Astrocyte (in vitro differentiated cells and primary cell): Measurements from ENCODE around the gene ARSK. TPM values are rescaled to one million over a fixed set of nuclear protein-coding genes. Genes with fewer than 3 reads are reported as not detected.

Source experiments
- DNase-seq: peaks from one replicate; pipeline ENCODE4 v3.0.0-alpha.2; 2010; ENCODE audit warnings: low read depth
- FAIRE-seq: peaks from 2 replicates; lab custom pipeline; 2011; peaks lifted over from hg19 to GRCh38; lab: Jason Lieb, UNC
- H2AFZ ChIP-seq: 2 replicates; pipeline ENCODE4 v1.6.0; 2012; ENCODE audit warnings: low read depth, low read length, inconsistent platforms
- H3K27ac ChIP-seq: 2 replicates; pipeline ENCODE4 v1.5.1; 2011; ENCODE audit warnings: low read depth, low read length, inconsistent platforms
- H3K27me3 ChIP-seq: 2 replicates; pipeline ENCODE4 v1.6.0; 2011; ENCODE audit warnings: low read length, inconsistent platforms; ENCODE audit not compliant: insufficient read depth
- H3K36me3 ChIP-seq: 2 replicates; pipeline ENCODE4 v1.5.1; 2011; ENCODE audit warnings: low read length, inconsistent platforms; ENCODE audit not compliant: insufficient read depth
- H3K4me1 ChIP-seq: 2 replicates; pipeline ENCODE4 v1.5.1; 2011; ENCODE audit warnings: low read length, inconsistent platforms; ENCODE audit not compliant: insufficient read depth
- H3K4me2 ChIP-seq: 2 replicates; pipeline ENCODE4 v1.6.0; 2012; ENCODE audit warnings: low read length, inconsistent platforms
- H3K4me3 ChIP-seq: 2 replicates; pipeline ENCODE4 v1.5.1; 2011; ENCODE audit warnings: low read depth, mild to moderate bottlenecking, low read length, inconsistent platforms; ENCODE audit not compliant: insufficient read depth
- H3K79me2 ChIP-seq: 2 replicates; pipeline ENCODE4 v1.6.0; 2012; ENCODE audit warnings: mild to moderate bottlenecking, low read length, inconsistent platforms; ENCODE audit not compliant: insufficient read depth
- H3K9ac ChIP-seq: 2 replicates; pipeline ENCODE4 v1.6.0; 2012; ENCODE audit warnings: mild to moderate bottlenecking, low read length, inconsistent platforms
- H3K9me3 ChIP-seq: 2 replicates; pipeline ENCODE4 v1.5.1; 2012; ENCODE audit warnings: low read depth, mild to moderate bottlenecking, low read length, inconsistent platforms; ENCODE audit not compliant: insufficient read depth
- H4K20me1 ChIP-seq: 2 replicates; pipeline ENCODE4 v1.6.0; 2012; ENCODE audit warnings: low read length, inconsistent platforms; ENCODE audit not compliant: insufficient read depth
- H3K27ac Mint-ChIP-seq: one replicate; pipeline ENCODE4 v1.8.0; 2021; ENCODE audit warnings: mild to moderate bottlenecking, mixed read lengths; ENCODE audit not compliant: unreplicated experiment
- H3K27me3 Mint-ChIP-seq: one replicate; pipeline ENCODE4 v1.8.0; 2021; ENCODE audit warnings: low read depth, mixed read lengths; ENCODE audit not compliant: unreplicated experiment
- H3K36me3 Mint-ChIP-seq: one replicate; pipeline ENCODE4 v1.8.0; 2021; ENCODE audit warnings: low read depth, mixed read lengths; ENCODE audit not compliant: unreplicated experiment
- H3K4me1 Mint-ChIP-seq: one replicate; pipeline ENCODE4 v1.8.0; 2021; ENCODE audit warnings: low read depth, mixed read lengths; ENCODE audit not compliant: unreplicated experiment
- H3K4me3 Mint-ChIP-seq: one replicate; pipeline ENCODE4 v1.8.0; 2021; ENCODE audit warnings: mild to moderate bottlenecking, moderate library complexity, mixed read lengths; ENCODE audit not compliant: unreplicated experiment
- H3K9me3 Mint-ChIP-seq: one replicate; pipeline ENCODE4 v1.8.0; 2021; ENCODE audit warnings: mild to moderate bottlenecking, mixed read lengths; ENCODE audit not compliant: unreplicated experiment
- EZH2 ChIP-seq: IDR thresholded peaks from 2 replicates; pipeline ENCODE4 v1.6.1; 2012; ENCODE audit warnings: mild to moderate bottlenecking, low read length, inconsistent platforms; ENCODE audit not compliant: insufficient read depth
- total RNA-seq: library from RNA; stranded (reverse); gene quantifications from 2 replicates; pipeline ENCODE4 v1.2.1, GENCODE V29; 2021
- TF ChIP-seq, protein P1 (sequence below): IDR thresholded peaks from 2 replicates; pipeline ENCODE4 v1.5.1; 2011; ENCODE audit warnings: low read depth, mild to moderate bottlenecking, inconsistent platforms, low read length, moderate library complexity; ENCODE audit not compliant: insufficient read depth

Gene ARSK
- total RNA-seq, 1 donor from 2014 or later, result 9.0 TPM

DNA sequence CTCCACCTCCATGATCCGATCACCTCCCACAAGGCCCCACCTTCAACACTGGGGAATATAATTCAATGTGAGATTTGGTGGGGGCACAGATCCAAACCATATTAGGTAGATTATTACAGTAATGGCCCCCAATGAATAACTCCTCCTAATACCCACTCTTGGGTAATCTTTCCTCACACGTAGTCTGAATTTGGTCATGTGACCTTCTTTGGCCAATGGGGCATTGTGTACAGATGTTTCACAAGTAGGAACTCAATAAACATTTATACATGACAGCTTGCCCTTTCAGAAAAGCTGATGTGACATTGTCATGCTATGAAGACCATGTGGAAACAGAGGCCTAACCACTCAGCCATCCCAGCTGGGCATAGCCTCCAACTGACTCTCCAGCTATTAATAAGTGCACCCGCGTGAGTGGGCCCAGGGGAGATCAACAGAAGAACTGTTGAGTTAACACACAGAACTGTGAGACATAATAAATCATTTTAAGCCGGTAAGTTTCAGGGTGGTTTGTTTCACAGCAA lies 75.6 kb downstream of the ARSK start:
- Mint-ChIP-seq H3K27ac (peak overlapping the region; percentile 83), H3K9me3 (peaks cover 5% of the 10 kb centered on the region), H3K4me1 (peaks cover 20% of the 10 kb centered on the region), H3K36me3 (no peaks in the 10 kb centered on the region), H3K27me3 (peaks cover 1% of the 10 kb centered on the region), H3K4me3 (no peak overlapping the region)
- Histone ChIP-seq H2AFZ (no peak overlapping the region), H3K36me3 (no peaks in the 10 kb centered on the region), H4K20me1 (no peaks in the 10 kb centered on the region), H3K27ac (no peak overlapping the region), H3K4me2 (no peak overlapping the region), H3K4me3 (no peak overlapping the region), H3K4me1 (peaks cover 13% of the 10 kb centered on the region), H3K79me2 (no peaks in the 10 kb centered on the region), H3K27me3 (no peaks in the 10 kb centered on the region), H3K9ac (no peak overlapping the region), H3K9me3 (peaks cover 3% of the 10 kb centered on the region)
- TF ChIP-seq, protein P1, sequence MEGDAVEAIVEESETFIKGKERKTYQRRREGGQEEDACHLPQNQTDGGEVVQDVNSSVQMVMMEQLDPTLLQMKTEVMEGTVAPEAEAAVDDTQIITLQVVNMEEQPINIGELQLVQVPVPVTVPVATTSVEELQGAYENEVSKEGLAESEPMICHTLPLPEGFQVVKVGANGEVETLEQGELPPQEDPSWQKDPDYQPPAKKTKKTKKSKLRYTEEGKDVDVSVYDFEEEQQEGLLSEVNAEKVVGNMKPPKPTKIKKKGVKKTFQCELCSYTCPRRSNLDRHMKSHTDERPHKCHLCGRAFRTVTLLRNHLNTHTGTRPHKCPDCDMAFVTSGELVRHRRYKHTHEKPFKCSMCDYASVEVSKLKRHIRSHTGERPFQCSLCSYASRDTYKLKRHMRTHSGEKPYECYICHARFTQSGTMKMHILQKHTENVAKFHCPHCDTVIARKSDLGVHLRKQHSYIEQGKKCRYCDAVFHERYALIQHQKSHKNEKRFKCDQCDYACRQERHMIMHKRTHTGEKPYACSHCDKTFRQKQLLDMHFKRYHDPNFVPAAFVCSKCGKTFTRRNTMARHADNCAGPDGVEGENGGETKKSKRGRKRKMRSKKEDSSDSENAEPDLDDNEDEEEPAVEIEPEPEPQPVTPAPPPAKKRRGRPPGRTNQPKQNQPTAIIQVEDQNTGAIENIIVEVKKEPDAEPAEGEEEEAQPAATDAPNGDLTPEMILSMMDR, result no peak
- no peak for TF ChIP-seq EZH2
- DNase-seq (no peak), FAIRE-seq (no peak)

GRCh38 chr5:95631255-95631958 lies 76.5 kb downstream of the ARSK start:
- DNase-seq, result peak; percentile 76
- H3K79me2 ChIP-seq, result no peaks in the 10 kb centered on the region

More at GRCh38 chr5:95631255-95631958, 76.5 kb downstream of the ARSK start:
- H3K4me1 Mint-ChIP-seq, result peaks cover 20% of the 10 kb centered on the region
- peaks cover 5% of the 10 kb centered on the region for H3K9me3 Mint-ChIP-seq
- H3K27me3 Mint-ChIP-seq, result no peaks in the 10 kb centered on the region
- Histone ChIP-seq H3K27ac (peak overlapping the region; percentile 26), H2AFZ (peak overlapping the region; percentile 52), H3K4me3 (no peak overlapping the region), H3K27me3 (no peaks in the 10 kb centered on the region), H3K9me3 (peaks cover 3% of the 10 kb centered on the region), H3K36me3 (no peaks in the 10 kb centered on the region), H3K4me1 (peaks cover 13% of the 10 kb centered on the region), H3K4me2 (peak overlapping the region; percentile 9), H4K20me1 (no peaks in the 10 kb centered on the region), H3K9ac (no peak overlapping the region)
- no peak for FAIRE-seq
- no peak overlapping the region for H3K4me3 Mint-ChIP-seq
- H3K36me3 Mint-ChIP-seq, result no peaks in the 10 kb centered on the region
- TF ChIP-seq EZH2, result no peak
- TF ChIP-seq, protein P1, result no peak
- peak overlapping the region; percentile 93 for H3K27ac Mint-ChIP-seq
